Femur (tissue), 1 donor: Measurements from ENCODE around the gene STIP1.

Experiments used
- DNase-seq: peaks from one replicate; pipeline ENCODE4 v3.0.0-alpha.2; 2017

STIP1 gene

GRCh38 chr11:64224891-64225607 lies 39.1 kb downstream of the STIP1 start:
- DNase-seq, result peak; percentile 24

- DNase-seq, result peak; percentile 95
These were observed 39.9 kb downstream of the STIP1 start, which contains the start of the genes NUDT22 and TRPT1 for GRCh38 chr11:64225608-64226506. Gene NUDT22 (plus strand): TSS chr11:64226274. CDS start chr11:64226653, 379 bp downstream. Gene TRPT1 (minus strand): TSS chr11:64226186. CDS start chr11:64225860, 326 bp downstream.

- DNase-seq, result peak; percentile 70
These were observed 40.6 kb downstream of the STIP1 start for GRCh38 chr11:64226507-64227051.

DNA sequence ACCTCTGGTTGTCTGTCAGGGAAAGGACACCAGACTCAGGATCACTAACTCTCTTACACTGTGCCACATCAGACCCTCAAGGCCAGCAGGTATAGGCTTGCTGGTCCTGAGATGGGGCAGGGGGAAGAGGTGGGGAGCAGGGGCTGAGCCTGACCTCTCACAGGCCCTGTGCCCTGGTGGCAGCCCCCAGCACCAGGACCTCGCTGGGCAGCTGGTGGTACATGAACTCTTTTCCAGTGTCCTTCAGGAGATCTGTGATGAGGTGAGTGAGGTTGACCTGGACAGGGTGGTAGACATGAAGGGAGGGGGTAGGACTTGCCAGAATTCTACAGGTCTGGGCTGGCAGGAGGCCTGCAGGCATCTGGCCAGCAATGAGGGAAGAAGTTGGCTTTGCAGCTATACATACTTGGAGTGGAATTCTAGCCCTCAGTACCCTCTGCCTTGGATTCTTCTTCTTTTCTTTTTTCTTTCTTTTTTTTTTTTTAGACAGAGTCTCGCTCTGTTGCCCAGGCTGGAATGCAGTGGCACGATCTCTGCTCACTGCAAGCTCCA lies 41.5 kb downstream of the STIP1 start:
- DNase-seq, result peak; percentile 20

- peak; percentile 19 for DNase-seq
These were observed 43.2 kb downstream of the STIP1 start for GRCh38 chr11:64229090-64229743.

GRCh38 chr11:64229744-64230170 lies 43.8 kb downstream of the STIP1 start:
- DNase-seq, result no peak

DNA sequence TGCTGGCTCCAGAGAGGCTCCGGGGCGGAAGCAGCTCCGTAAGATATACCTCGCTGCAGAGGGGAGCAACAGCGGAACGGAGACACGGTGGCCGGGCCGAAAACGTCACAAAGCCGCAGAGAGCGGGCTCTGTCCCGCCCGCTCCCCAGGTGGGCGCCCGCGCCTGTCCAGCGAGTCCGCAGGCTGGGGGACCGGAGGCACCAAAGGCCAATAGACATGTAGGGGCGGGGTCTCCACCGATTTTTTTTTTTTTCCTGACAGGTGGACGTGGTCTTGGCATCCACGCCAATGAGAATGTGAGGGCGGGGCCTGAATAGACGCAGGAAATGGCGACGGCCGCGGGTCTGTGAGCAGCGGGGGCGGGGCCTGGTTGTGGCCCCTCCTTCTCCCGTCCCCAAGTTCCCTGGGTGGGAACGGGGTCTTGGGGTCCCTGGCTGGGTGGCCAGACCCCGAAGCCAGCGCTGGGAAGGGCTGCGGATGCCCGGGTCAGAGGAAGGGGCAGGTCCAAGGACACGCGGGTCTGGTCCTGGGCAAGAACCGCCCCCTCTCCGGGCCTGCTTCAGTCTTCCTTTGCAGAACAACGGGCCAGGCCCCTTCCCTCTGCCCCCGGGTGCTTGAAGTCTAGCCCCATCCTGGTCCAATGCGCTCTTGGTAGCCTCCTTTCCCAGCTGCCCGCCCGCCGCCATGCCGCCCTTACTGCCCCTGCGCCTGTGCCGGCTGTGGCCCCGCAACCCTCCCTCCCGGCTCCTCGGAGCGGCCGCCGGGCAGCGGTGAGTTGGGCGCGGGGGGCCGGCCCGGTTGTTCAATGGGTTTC lies 44.4 kb downstream of the STIP1 start, which contains the start of gene DNAJC4:
Gene DNAJC4 (plus strand): TSS at position 378 of the 814 bp plus-strand sequence. CDS start 307 bp downstream, at position 685.
- DNase-seq, result peak; percentile 95

DNA sequence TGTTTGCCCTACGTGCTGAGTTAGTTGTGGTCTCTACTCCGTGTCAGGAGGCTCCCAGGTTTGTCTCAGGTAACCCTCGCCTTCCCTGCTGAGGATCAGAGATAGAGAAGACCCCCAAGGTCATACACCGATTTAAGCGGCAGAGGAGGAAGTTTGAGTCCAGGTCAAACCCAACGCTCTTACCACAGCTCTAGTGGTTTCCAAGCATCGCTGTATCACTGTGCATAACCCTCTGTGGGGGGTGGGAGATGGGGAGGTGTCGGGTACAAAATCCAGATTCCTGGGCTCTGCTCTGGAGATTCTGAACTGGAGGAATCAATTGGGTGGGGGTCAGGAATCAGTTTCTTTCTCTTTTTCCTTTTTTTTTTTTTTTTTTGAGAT lies 45.0 kb downstream of the STIP1 start:
- no peak for DNase-seq

DNA sequence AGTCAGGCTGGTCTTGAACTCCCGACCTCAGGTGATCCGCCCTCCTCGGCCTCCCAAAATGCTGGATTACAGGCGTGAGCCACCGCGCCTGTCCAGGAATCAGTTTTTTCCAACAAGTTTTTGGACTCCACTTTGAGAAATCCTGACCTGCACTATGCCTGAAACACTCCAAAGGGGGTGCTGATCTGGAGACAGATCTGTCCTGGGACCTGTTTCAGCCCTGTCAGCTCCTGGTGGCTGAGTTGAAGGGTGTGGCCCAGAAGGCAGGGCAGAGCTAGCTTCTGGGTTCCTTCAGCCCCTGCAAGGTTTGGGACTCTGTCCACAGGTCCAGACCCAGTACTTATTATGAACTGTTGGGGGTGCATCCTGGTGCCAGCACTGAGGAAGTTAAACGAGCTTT lies 45.6 kb downstream of the STIP1 start:
- DNase-seq, result no peak

GRCh38 chr11:64232182-64232966 lies 46.4 kb downstream of the STIP1 start:
- DNase-seq, result no peak

DNA sequence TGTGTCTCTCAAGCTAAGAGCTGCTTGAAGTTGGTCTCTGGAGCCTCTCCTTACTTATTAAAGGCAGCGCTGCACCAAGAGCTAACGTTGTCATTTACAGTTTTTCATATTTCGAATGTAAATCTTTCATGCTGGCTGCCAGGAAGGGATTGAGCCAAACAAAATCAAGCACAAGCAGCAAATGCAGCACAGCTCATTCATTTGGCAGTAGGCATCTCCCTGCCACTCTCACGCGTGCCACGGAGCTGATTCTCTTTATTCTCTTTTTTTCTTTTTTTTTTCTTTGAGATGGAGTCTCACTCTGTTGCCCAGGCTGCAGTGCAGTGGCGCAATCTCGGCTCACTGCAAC lies 47.0 kb downstream of the STIP1 start:
- no peak for DNase-seq

GRCh38 chr11:64233913-64234586 lies 48.1 kb downstream of the STIP1 start, which contains the start of gene VEGFB:
Gene VEGFB (plus strand): TSS chr11:64234584. CDS start chr11:64234834, 250 bp downstream.
- peak; percentile 83 for DNase-seq

DNA sequence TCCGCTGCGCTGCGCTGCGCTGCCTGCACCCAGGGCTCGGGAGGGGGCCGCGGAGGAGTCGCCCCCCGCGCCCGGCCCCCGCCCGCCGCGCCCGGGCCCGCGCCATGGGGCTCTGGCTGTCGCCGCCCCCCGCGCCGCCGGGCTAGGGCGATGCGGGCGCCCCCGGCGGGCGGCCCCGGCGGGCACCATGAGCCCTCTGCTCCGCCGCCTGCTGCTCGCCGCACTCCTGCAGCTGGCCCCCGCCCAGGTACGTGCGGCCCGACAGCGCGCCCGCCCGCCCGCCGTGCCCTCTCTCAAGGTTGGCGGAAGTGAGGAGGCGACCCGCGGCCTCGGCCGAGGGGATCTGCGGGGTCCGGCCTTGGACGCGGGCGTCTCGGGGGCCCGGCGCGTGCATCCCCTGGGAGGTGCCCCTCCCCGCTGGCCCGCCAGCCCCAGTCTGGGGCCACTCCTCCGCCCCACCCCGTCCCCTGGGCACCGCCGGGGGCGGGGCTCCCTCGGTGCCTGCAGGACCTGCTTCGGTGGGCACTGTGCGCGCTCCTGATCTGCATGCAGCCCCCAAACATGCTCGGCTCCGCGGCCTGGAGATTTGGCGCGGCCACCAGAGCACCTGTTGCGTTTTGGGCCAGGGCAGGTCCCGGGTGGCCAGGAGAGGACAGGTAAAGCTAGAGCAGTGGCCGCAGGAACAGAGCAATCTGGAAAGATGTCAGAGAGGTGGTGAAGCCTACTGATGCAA lies 48.8 kb downstream of the STIP1 start:
- no peak for DNase-seq

- no peak for DNase-seq
These were observed 49.6 kb downstream of the STIP1 start for GRCh38 chr11:64235437-64236161.

DNA sequence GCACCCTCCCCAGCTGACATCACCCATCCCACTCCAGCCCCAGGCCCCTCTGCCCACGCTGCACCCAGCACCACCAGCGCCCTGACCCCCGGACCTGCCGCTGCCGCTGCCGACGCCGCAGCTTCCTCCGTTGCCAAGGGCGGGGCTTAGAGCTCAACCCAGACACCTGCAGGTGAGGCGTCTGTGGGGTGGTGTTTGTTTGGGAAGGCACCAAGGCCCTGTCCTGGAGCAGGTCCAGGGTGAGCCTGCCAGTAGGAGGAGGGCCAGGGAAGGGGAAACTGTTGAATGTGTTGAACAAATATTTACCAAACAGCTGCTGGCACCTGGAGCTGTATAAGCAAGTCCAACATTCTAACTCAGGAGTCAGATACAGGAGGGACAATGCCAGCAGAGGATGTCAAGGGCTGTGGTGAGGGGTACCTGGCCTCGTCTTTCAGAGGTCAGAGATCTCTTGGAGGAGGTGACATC lies 51.5 kb downstream of the STIP1 start:
- DNase-seq, result no peak

DNA sequence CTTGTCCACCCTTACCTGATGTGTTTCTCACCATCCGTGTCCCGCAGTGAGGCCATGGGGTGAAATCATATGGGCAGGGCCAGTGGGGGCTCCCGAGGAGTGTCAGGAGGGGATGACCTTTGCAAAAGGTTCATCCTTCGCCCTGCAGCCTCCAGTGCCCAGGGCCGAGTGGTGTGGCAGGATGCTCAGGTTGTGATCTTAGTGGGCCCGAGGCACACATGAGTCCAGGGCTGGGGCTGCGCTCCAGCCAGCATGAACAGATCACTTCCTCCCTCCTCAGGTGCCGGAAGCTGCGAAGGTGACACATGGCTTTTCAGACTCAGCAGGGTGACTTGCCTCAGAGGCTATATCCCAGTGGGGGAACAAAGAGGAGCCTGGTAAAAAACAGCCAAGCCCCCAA lies 52.1 kb downstream of the STIP1 start:
- no peak for DNase-seq

GRCh38 chr11:64238999-64239398 lies 53.0 kb downstream of the STIP1 start:
- DNase-seq, result no peak

DNA sequence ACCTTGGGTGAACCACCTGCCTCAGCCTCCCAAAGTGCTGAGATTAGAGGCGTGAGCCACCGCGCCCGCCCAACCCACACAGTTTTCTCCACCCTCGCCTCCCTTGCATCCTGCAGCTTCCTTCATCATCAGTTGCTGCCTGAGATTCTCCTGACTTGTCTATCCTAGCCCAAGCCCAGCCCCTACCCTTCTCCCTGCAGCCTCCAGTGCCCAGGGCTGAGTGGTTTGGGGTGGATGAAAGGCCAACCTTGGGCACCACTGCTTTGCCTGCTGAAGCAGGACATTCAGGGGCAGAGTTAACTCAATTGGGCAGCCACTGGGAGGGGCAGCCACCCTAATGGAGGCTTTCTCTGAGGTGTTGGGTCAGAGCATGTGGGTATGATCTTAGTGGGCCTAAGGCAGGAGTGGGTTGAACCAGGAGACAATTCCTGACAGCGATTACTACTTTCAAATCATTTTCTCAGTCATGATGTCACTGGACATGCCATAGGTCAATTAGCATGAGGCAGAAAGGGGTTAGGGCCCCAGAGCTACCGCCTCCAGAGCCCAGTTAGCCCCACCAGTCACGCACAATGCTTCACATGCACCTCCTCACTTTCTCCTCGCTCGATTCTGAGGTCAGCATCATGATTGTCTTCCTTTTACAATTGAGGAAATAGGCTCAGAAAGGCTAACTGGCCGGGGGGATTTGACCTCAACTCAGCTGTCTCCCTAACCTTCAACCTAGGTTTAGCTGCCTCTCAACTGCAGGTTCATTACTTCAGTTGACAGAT lies 53.9 kb downstream of the STIP1 start:
- DNase-seq, result no peak
